Omental fat pad (tissue), 4 donors: ENCODE data around the gene UBAP2L. TPM values are rescaled to one million over a fixed set of nuclear protein-coding genes. Genes with fewer than 3 reads are reported as not detected.
"Not testable (repeated sequence)": the region's sequence is repeated elsewhere in the genome, so short reads cannot be mapped to it uniquely, and the experiment has no call there.

Experiments used
- ATAC-seq: fragments of 150-250 bp; one replicate; pipeline ENCODE4 v1.9.1; 2016; ENCODE audit warnings: mild to moderate bottlenecking, moderate library complexity; ENCODE audit not compliant: low FRiP score
- DNase-seq: peaks from one replicate; pipeline ENCODE4 v3.0.0-alpha.2; 2019; ENCODE audit warnings: low spot score
- total RNA-seq, 4 donors: library from RNA; depleted of rRNA; stranded (reverse); fragments of >200 nt; gene quantifications; one replicate each; pipeline ENCODE4 v1.1.0, GENCODE V29; 2016
- TF ChIP-seq, protein P1 (sequence below), 3 donors: fragments of 450-650 bp; IDR thresholded peaks; one replicate each; pipeline ENCODE4 v1.5.1; 2016 to 2017; ENCODE audit warnings: antibody characterized with exemption in 3 of 3, mild to moderate bottlenecking in 3 of 3, moderate library complexity in 2 of 3

Gene UBAP2L
- total RNA-seq, 4 donors from 2014 or later = 51.9 to 92.1 (median 73.6) TPM

DNA sequence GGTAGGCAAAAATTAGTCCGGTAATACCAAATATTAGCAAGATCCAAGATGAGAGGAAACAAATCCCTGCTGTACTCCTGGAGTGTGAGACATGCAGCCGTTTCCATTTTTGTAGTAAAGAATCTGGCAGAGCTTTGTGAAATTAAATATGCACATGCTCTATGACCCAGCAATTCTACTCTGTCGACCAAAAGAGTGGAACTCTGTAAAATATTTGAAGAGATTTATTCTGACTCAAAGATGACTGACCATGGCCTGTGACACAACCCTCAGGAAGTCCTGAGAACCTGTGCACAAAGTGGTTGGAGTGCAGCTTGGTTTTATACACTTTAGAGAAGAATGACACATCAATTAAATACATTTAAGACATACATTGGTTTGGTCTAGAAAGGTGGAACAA is 67.9 kb downstream of the UBAP2L start:
- TF ChIP-seq, protein P1, sequence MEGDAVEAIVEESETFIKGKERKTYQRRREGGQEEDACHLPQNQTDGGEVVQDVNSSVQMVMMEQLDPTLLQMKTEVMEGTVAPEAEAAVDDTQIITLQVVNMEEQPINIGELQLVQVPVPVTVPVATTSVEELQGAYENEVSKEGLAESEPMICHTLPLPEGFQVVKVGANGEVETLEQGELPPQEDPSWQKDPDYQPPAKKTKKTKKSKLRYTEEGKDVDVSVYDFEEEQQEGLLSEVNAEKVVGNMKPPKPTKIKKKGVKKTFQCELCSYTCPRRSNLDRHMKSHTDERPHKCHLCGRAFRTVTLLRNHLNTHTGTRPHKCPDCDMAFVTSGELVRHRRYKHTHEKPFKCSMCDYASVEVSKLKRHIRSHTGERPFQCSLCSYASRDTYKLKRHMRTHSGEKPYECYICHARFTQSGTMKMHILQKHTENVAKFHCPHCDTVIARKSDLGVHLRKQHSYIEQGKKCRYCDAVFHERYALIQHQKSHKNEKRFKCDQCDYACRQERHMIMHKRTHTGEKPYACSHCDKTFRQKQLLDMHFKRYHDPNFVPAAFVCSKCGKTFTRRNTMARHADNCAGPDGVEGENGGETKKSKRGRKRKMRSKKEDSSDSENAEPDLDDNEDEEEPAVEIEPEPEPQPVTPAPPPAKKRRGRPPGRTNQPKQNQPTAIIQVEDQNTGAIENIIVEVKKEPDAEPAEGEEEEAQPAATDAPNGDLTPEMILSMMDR (IDR thresholded peaks at IDR 0.05) = no peak
- DNase-seq (no peak), ATAC-seq (no peak)

DNA sequence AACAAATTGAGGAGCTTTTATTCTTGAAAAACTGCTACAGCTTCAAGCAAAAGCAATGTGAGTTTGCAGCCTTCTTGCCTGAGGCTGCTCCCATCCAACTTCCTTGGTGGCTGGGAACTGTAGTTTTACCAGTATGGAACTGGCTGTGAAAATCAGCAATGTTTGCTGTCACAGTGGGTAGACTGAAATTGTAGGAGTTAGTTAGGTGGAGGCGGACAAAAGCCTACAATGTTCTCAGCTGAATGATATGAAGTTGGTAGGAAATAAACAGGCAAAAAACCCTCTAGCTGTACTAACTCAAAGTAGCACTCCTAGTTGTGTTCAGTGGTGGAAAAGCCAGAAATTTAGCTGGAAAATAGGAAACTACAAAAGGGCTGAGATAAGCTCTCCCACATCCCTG is 70.2 kb downstream of the UBAP2L start:
- DNase-seq = no peak
- TF ChIP-seq, protein P1 (IDR thresholded peaks at IDR 0.05) = no peak
- no peak for ATAC-seq

DNA sequence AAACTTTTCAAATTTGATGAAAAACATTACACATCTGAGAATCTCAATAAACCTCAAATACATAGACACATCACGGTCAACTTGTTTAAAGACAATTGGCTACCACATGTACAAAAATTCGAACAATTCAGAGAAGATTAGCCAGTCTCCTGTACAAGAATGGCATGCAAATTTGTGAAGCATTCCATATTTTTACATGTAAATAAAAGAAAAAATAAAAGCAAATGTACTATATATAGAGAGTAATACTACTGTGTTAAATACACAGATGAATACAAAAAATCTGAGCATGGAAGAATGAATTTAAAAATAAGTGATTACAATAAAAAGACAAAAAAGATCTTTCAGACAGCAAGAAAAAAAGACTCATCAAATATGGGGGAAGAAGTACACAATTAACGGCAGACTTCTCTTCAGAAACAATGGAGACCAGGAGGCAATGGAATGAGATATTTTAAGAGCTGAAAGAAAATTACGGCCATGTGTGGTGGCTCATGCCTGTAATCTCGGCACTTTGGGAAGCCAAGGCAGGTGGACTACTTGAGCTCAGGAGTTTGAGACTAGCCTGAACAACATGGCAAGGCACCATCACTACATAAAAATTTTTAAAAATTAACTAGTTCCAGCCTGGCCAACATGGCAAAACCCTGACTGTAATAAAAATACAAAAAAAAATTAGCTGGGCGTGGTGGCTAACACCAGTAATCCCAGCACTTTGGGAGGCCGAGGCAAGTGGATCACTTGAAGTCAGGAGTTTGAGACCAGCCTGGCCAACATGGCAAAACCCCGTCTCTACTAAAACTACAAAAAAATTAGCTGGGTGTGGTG is 74.9 kb downstream of the UBAP2L start:
- TF ChIP-seq, protein P1 (IDR thresholded peaks at IDR 0.05) = no peak
- ATAC-seq (no peak), DNase-seq (no peak)

DNA sequence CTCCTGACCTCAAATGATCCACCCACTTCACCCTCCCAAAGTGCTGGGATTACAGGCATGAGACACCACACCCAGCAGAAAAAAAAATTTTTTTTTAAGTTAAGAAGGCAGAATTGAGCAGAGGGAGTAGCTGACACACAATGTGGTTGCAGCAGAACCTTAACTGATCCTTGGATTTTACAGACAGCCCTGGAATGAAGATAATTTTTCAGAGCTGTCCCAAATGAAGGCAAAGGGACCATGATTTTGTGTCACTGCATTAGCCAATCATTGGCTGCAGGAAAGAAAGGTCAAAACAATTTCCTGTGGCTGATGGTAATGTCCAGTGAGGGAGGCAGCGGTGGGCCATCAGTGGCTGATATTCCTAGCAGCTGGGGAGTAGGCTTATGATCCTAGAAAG is 80.8 kb downstream of the UBAP2L start:
- ATAC-seq (no peak), DNase-seq (no peak)
- TF ChIP-seq, protein P1 (IDR thresholded peaks at IDR 0.05) = no peak

DNA sequence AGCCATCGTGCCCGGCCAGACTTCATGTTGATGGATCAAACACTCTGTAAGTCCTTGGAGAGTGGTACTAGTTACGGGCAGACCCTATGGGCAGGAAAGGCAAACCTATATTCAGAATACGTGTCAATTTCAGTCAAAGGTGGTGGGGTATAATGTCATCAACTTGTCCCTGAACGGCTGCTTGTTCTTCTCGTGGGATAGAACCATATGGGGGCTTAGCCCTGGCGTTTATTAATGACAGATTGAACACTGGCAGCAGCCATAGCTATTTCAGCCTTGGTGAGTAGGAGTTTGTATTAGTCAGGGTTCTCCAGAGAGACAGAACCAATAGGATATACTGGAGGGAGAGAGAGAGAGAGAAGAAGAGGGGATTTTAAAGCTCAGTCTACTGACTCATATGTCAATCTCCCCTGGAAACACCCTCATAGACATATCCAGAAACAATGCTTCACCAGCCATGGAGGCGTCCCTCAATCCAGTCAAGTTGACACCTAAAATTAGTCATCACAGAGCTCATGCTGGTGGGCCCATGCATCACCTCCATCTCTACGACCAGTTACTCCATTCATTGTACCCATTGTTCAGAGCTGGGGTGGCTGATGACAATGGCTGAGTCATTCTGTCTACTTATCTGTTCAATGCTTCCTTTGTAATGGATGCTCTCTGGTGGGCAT is 84.0 kb downstream of the UBAP2L start:
- ATAC-seq (no peak), DNase-seq (no peak)
- TF ChIP-seq, protein P1 (IDR thresholded peaks at IDR 0.05) = no peak

DNA sequence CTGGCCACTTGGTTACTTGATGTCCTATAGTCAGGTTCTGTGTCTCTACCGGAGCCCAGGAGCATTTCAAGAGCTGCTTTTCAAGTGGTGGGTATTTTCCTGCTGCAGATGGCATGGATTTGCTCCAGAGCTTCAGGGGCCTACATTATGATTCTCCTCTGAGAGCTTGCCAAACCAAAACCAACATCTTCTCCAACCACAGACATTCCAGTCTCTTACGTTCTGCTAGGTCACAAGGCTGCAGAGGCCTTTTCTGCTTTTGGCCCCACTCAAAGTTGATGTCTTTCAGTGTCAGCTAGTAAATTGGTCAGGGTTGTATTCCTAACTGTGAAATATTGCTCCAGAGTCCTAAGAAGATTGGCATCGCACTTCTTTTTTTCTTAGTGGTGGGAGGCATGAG is 85.4 kb downstream of the UBAP2L start:
- no peak for ATAC-seq
- DNase-seq = no peak
- TF ChIP-seq, protein P1 (IDR thresholded peaks at IDR 0.05) = no peak

DNA sequence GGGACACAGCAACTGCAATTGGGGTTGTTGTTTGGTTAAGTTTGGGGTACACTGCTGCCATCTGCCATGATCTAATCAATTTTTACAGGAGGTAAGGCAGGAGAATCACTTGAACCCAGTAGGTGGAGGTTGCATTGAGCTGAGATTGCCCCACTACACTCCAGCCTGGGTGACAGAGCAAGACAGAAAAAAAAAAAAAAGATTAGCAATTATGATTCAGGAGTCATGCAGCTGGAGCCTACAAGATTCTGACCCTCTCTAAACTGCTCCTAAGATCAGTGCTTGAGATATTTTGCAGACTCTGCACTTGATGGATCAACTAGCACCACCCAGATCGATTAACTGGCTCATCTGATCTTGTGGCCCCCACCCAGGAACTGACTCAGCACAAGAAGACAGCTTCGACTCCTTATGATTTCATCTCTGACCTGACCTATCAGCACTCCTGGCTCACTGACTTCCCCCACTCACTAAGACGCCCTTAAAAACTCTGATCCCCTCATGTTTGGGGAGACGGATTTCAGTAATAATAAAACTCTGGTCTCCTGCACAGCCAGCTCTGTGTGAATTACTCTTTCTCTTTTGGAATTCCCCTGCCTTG is 87.0 kb downstream of the UBAP2L start:
- not testable (repeated sequence) for ATAC-seq, DNase-seq

DNA sequence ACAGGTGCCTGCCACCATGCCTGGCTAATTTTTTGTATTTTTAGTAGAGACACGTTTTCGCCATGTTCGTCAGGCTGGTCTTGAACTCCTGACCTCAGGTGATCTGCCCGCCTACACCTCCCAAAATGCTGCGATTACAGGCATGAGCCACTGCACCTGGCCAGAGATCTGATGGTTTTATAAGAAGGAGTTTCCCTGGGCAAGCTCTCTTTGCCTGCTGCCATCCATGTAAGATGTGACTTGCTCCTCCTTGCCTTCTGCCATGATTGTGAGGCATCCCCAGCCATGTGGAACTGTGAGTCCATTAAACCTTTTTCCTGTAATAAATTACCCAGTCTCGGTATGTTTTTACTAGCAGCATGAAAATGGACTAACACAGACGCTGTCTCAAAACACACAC is 88.4 kb downstream of the UBAP2L start:
- ATAC-seq, DNase-seq: not testable (repeated sequence)

DNA sequence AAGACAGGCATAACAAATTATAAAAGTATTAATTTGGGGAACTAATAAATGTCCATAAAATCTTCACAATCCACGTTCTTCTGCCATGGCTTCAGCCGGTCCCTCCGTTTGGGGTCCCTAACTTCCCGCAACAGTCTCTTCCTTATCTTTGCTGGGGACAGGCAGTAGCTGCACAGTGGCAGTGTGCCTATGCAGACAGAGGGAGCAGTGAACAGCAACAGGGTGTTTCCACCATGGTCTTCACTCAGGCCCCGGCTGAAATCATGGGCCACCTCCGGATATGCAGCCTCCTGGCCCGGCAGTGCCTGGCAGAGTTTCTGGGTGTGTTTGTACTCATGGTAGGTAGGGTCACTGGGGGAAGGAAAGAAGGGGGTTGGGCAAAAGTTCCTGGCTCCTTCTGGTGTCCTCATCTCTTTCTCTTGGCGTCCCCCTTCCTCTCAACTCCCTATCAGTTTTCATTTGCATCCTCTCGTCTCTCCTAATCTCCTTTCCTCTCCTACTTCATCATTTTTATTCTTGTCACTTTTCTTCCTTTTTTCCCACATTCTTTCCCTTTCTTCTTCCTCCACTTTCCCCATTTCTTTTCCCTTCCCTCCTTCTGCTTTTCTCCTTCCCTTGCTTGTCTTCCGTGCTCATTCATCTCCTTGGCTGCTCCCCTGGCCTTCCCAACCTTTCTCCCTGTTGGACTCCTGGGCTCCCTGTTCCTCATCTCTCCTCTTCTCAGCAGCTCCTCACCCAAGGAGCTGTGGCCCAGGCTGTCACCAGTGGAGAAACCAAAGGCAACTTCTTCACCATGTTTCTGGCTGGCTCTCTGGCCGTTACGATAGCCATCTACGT is 91.7 kb downstream of the UBAP2L start:
- not testable (repeated sequence) for ATAC-seq

More for the DNA sequence above, 91.7 kb downstream of the UBAP2L start:
- DNase-seq = not testable (repeated sequence)
